Stimulated activated CD8-positive, alpha-beta memory T cell treated with anti-CD3 and anti-CD28 coated beads, Interleukin-7, amount 100 ng/mL, for 24 hours (primary cell): Measurements from ENCODE around the gene GSPT1.

Source experiments
- DNase-seq: peaks from one replicate; pipeline ENCODE4 v3.0.0-alpha.2; 2020; ENCODE audit warnings: low read depth

GSPT1 gene

DNA sequence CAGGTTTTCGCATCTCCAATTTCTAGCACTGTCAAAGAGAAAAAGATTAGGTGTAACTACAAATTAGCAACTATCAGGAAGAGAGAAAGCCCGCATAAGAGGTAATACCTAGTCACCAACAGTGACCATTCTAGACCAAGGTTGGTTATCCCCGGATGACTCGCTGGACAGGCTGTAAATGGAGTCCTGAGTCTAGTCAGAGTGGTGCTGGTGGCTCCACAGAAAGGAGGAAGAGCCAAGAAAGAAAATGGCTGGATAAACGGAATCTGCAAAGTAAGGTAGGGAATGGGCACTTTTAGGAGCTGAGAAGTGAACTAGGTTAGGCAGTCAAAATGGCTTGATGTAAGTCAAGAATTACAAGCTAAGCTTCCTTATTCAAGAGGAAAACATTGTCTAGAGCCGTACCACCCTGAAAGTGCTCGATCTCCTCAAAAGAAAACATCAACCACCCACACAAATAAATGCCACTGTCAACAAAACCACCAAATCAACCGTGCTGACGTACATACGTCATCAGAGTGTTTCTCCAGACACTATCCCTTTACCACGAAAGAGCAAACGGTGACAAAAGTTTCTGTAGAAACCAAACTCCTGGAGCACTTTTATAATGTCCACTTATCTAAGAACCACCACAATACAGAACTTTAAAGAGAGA is 2.2 kb downstream of the GSPT1 start:
- DNase-seq: no peak

DNA sequence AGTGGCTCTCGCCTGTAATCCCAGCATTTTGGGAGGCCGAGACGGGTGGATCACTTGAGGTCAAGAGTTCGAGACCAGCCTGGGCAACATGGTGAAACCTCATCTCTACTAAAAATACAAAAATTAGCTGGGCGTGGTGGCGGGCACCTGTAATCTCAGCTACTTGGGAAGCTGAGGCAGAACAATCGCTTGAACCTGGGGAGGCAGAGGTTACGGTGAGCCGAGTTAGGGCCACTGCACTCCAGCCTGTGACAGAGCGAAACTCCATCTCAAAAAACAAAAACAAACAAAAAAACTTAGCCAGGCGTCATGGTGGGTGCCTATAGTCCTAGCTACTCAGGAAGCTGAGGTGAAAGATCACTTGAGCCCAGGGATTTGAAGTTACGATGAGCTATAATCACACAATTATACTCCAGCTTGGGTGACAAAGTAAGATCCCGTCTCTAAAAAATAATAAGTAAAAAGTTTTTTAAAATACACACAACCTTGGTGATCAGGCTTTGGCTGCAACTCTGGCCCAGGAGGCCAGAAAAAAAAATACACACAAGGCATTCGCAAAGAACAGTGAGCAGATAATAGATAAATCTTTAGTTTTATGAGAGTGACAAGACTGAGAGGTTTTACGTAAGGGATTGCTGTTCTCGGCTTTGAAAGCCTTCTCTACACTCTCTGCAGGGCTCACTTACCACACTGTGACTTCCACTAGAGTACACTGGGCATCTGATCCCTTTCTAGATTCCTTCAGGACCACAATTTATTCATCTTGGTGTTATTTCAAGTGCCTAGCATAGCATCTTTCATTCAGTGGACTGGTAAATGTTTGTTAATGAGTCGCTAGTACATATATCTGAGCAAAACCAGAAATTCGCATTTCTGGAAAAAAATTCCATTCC is 5.9 kb downstream of the GSPT1 start:
- no peak for DNase-seq

GRCh38 chr16:11907160-11907970 is 8.4 kb downstream of the GSPT1 start:
- no peak for DNase-seq

- no peak for DNase-seq
Observed at GRCh38 chr16:11903906-11904305, 11.8 kb downstream of the GSPT1 start.

- DNase-seq: no peak
Observed at GRCh38 chr16:11901091-11901490, 14.7 kb downstream of the GSPT1 start.

DNA sequence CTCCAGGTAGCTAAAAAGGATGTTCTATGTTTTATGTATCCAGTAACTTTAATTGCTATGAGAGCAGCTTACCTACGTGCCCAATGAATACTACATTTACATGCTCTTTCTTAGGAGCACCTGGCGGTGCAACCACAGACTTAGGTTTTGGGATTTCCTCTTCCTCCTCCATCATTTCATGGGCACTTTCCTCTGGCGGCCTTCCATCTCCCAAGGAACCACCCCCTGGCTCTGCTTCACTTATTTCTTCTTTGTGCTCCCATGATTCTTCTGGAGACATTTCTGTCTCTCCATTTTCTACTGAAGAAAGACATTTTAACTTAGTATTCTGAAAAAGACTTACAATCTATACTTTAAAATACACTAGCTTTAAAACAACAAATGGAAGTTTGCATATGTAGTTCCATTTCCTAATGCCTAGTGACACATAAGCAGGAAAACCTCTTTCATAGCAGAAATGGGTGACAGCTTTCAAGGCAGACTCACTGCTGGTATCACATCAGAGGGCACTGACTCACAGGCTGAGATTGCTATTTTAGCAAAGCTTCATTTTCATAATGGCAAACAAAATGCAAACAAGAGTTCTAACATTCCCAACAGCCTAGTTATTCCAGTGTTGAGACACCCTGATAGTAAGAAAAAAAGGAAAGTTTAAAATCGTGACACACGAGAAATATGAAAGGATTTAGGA is 19.1 kb downstream of the GSPT1 start:
- DNase-seq: no peak

DNA sequence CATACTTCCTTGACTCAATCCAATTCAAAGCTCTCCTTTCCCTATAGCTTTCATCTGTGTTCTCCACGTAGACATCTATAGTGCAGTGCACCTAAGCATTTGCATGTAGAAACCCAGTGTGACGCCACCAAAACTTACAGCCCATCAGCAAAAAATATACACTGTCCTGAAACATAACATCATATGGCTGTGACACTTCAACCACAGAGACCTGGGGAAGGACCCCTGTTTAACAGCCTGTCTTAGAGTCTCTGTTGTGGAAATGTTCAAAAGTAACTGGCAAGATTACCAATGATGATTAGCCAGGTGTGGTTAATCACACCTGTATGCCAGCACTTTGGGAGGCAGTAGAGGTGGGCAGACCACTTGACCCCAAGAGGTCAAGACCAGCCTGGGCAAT is 22.2 kb downstream of the GSPT1 start:
- no peak for DNase-seq

- no peak for DNase-seq
Observed at GRCh38 chr16:11892761-11893160, 23.0 kb downstream of the GSPT1 start.

GRCh38 chr16:11890231-11890965 is 25.4 kb downstream of the GSPT1 start:
- no peak for DNase-seq

GRCh38 chr16:11886881-11887280 is 28.9 kb downstream of the GSPT1 start:
- DNase-seq: no peak

GRCh38 chr16:11884035-11884434 is 31.7 kb downstream of the GSPT1 start:
- DNase-seq: no peak

DNA sequence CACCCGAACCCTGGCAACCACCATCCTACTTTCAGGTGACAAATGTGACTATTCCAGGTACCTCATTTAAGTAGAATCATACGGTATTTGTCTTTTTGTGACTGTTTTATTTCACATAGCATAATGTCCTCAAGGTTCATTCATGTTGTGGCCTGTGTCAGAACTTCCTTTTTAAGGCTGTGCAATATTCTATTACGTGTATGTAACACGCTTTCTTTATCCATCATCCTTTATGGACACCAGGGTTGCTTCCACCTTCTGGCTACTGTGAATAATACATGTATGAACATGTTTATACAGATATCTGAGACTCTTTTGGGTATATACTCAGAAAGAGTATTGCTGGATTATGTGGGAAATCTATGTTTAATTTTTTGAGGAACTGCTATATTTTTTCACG is 35.7 kb downstream of the GSPT1 start:
- DNase-seq: no peak

- no peak for DNase-seq
Observed at GRCh38 chr16:11877374-11877773, 38.4 kb downstream of the GSPT1 start.

GRCh38 chr16:11876306-11876705 is 39.5 kb downstream of the GSPT1 start:
- DNase-seq: no peak

- DNase-seq: no peak
Observed at GRCh38 chr16:11875721-11876120, 40.0 kb downstream of the GSPT1 start.

DNA sequence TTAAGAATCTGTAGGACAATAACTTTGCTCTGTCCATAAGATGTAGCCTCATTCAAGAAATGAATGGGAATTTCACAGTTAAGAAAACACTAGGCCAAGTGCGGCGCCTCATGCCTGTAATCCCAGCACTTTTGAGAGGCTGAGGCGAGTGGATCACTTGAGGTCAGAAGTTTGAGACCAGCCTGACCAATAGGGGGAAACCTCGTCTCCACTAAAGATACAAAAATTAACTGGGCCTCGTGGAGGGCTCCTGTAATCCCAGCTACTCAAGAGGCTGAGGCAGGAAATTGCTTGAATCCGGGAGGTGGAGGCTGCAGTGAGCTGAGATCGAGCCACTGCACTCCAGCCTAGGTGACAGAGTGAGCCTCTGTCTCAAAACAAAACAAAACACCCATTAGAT is 44.6 kb downstream of the GSPT1 start:
- DNase-seq: no peak

DNA sequence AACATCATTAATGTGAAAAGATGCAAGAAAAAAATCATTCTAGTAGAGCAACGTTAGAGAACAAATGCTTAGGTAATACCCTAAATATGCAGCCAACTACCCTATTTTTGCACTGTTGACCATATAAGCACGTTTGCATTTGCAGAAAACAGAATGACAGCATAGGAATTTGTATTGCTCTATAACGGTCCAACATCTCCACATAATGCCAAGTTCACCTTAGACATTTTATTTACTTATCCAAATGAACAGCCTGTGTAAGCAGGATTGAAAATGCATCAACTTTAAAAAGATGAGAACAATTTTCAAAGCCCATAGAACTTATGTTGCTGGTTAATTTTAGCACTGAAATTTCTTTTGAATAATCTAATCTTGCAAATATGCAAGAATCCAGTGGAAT is 45.4 kb downstream of the GSPT1 start:
- DNase-seq: no peak

DNA sequence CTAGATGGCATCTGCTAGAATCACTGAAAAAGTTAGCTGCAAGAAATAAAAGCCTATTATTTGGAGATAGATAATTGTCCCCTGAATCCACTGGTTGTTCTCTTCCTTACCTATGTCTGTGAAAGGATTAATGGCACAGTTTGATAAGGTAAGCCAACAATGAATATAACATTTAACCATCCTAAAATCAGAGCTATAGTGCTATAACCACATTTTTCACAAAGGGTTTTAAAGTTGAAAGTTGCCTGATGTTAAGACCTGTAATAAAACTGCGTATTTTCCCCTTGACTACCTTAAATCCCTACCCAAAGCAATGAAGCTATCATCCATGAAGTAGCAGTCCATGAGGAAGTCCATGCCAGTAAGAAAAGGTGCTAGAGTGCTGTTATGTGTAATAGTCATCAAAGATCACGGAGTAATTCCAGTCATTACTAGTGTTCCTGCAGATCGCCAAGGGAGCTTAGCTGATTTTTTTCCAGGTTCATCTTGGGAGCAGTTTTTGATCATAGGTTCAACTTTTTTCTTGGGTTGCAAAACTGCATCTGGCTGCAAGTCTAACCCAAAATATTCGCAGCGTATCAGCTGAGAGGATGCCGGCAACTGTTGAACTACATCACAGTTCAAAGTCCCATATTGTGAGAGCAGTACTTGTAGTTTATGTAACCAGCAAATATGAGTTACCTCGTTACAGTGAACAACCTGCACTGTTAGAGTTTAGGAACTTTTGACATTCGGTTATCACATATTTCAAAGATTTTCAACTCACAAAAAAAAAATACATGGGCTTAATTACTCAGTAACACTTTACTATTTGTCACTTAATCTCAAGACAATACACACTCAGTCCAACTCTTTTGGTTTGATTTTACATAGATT is 46.2 kb downstream of the GSPT1 start:
- no peak for DNase-seq

- DNase-seq: no peak
Observed at GRCh38 chr16:11868412-11868980, 47.3 kb downstream of the GSPT1 start.

- no peak for DNase-seq
Observed at GRCh38 chr16:11862489-11862888, 53.3 kb downstream of the GSPT1 start.
